ENCODE results near the gene MFSD12. TPM values are rescaled to one million over a fixed set of nuclear protein-coding genes. Genes with fewer than 3 reads are reported as not detected.

MFSD12 gene
- total RNA-seq, 2 donors from 2014 or later, result 85.6 to 112 TPM

DNA sequence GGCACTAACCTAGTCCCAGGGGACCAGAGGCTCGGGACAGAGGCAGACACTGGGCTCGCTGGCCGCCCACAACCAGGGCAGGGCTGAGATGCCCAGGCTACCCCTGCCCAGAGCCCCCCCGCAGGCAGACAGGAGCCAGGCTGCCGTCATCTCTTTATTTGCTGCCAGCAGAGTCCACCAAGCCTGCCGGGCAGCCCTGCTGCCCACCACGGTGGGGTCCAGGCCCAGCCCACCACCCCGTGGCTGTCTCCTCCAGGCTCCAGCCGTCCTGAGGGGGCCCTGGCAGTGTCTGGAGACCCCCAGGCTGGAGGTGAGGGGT lies 13.4 kb downstream of the MFSD12 start:
- no peak for DNase-seq (ENCODE audit: low spot score)
- Histone ChIP-seq H3K4me1 (ENCODE audit: control insufficient read depth in 1 of 2, low read depth in 2 of 2) (peaks cover 0 to 14% of the 10 kb centered on the region in 2 donors), H3K27me3 (replicated peaks; ENCODE audit: insufficient read depth) (no peaks in the 10 kb centered on the region), H3K36me3 (no peaks in the 10 kb centered on the region), H3K4me3 (no peak overlapping the region), H3K9me3 (no peaks in the 10 kb centered on the region), H3K27ac (no peak overlapping the region)
- ATAC-seq (ENCODE audit: insufficient number of reproducible peaks, low FRiP score, low read depth), result no peak
- TF ChIP-seq, protein P1, sequence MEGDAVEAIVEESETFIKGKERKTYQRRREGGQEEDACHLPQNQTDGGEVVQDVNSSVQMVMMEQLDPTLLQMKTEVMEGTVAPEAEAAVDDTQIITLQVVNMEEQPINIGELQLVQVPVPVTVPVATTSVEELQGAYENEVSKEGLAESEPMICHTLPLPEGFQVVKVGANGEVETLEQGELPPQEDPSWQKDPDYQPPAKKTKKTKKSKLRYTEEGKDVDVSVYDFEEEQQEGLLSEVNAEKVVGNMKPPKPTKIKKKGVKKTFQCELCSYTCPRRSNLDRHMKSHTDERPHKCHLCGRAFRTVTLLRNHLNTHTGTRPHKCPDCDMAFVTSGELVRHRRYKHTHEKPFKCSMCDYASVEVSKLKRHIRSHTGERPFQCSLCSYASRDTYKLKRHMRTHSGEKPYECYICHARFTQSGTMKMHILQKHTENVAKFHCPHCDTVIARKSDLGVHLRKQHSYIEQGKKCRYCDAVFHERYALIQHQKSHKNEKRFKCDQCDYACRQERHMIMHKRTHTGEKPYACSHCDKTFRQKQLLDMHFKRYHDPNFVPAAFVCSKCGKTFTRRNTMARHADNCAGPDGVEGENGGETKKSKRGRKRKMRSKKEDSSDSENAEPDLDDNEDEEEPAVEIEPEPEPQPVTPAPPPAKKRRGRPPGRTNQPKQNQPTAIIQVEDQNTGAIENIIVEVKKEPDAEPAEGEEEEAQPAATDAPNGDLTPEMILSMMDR (IDR thresholded peaks at IDR 0.05), result no peak

GRCh38 chr19:3543150-3544057 lies 14.0 kb downstream of the MFSD12 start:
- TF ChIP-seq, protein P1 (IDR thresholded peaks at IDR 0.05), result no peak
- no peaks in the 10 kb centered on the region for H3K36me3 ChIP-seq
- no peaks in the 10 kb centered on the region for H3K9me3 ChIP-seq
- peaks cover 0 to 14% of the 10 kb centered on the region in 2 donors for H3K4me1 ChIP-seq (ENCODE audit: control insufficient read depth in 1 of 2, low read depth in 2 of 2)
- H3K27ac ChIP-seq, result peak overlapping the region; percentile 5 to 22
- H3K27me3 ChIP-seq (replicated peaks; ENCODE audit: insufficient read depth), result no peaks in the 10 kb centered on the region
- ATAC-seq (ENCODE audit: insufficient number of reproducible peaks, low FRiP score, low read depth) (no peak), DNase-seq (ENCODE audit: low spot score) (no peak)
- H3K4me3 ChIP-seq, result no peak overlapping the region

DNA sequence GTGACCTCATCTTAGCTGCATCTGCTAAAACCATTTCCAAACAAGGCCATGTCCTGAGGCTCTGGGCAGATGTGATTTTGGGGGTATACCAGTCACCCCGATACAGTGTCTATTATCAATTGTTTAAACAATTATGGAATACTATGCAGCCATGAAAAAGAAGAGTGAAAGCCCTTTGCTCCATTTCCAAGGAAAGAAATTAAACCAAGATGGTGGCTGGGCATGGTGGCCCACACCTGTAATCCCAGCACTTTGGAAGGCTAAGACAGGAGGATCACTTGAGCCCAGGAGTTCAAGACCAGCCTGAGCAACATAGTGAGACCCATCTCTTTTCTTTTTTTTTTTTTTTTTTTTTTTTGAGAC lies 17.6 kb downstream of the MFSD12 start:
- DNase-seq (ENCODE audit: low spot score), result no peak
- H3K27ac ChIP-seq, result no peak overlapping the region
- H3K9me3 ChIP-seq, result no peaks in the 10 kb centered on the region
- peaks cover 11% of the 10 kb centered on the region for H3K36me3 ChIP-seq
- ATAC-seq (ENCODE audit: insufficient number of reproducible peaks, low FRiP score, low read depth), result no peak
- no peaks in the 10 kb centered on the region for H3K27me3 ChIP-seq (replicated peaks; ENCODE audit: insufficient read depth)
- H3K4me3 ChIP-seq, result no peak overlapping the region
- peaks cover 0 to 14% of the 10 kb centered on the region in 2 donors for H3K4me1 ChIP-seq (ENCODE audit: control insufficient read depth in 1 of 2, low read depth in 2 of 2)
- TF ChIP-seq, protein P1 (IDR thresholded peaks at IDR 0.05), result no peak

GRCh38 chr19:3538965-3539755 lies 18.2 kb downstream of the MFSD12 start, which contains the start of gene TEKTIP1:
Gene TEKTIP1 (plus strand): TSS chr19:3539174. CDS start chr19:3539178, 4 bp downstream.
- Histone ChIP-seq H3K9me3 (no peaks in the 10 kb centered on the region), H3K4me3 (no peak within 1 kb of the TSS), H3K27me3 (replicated peaks; ENCODE audit: insufficient read depth) (no peaks in the 10 kb centered on the region), H3K4me1 (ENCODE audit: control insufficient read depth in 1 of 2, low read depth in 2 of 2) (peaks cover 0 to 14% of the 10 kb centered on the region in 2 donors), H3K36me3 (peaks cover 17% of the 10 kb centered on the region), H3K27ac (no peak within 1 kb of the TSS)
- TF ChIP-seq, protein P1 (IDR thresholded peaks at IDR 0.05), result no peak
- ATAC-seq (ENCODE audit: insufficient number of reproducible peaks, low FRiP score, low read depth) (no peak), DNase-seq (ENCODE audit: low spot score) (no peak)

- H3K27me3 ChIP-seq (replicated peaks; ENCODE audit: insufficient read depth), result no peaks in the 10 kb centered on the region
- peaks cover 23% of the 10 kb centered on the region for H3K36me3 ChIP-seq
- no peak for ATAC-seq (ENCODE audit: insufficient number of reproducible peaks, low FRiP score, low read depth)
- H3K9me3 ChIP-seq, result no peaks in the 10 kb centered on the region
- no peak for DNase-seq (ENCODE audit: low spot score)
- TF ChIP-seq, protein P1 (IDR thresholded peaks at IDR 0.05), result no peak
- peaks cover 0 to 7% of the 10 kb centered on the region in 2 donors for H3K4me1 ChIP-seq (ENCODE audit: control insufficient read depth in 1 of 2, low read depth in 2 of 2)
- no peak overlapping the region for H3K27ac ChIP-seq
- no peak overlapping the region for H3K4me3 ChIP-seq
These were observed 19.0 kb downstream of the MFSD12 start for GRCh38 chr19:3538258-3538929.

Measured in thoracic aorta (tissue), 2 donors.